ENCODE results near the gene ACOX2.

Gene ACOX2

DNA sequence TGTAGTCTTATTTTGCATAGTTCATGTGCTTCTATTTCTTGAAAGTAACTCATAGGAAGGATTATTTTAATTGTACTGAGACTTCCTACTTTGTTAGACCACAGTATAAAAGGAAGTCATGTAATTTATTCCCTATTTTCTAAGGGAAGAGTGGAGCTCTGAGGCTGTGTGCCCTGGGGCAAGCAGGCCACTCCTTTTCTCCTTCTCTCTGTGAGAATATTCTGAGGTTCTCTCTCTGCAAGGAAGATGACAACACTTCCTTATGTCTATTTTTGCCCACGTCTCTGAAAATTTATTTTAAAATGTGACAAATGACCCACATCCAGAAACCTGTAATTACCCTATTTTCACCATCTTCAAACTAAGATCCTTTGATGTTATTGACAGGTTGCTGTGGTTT lies 34.1 kb downstream of the ACOX2 start:
- DNase-seq (ENCODE audit: low spot score): no peak

DNA sequence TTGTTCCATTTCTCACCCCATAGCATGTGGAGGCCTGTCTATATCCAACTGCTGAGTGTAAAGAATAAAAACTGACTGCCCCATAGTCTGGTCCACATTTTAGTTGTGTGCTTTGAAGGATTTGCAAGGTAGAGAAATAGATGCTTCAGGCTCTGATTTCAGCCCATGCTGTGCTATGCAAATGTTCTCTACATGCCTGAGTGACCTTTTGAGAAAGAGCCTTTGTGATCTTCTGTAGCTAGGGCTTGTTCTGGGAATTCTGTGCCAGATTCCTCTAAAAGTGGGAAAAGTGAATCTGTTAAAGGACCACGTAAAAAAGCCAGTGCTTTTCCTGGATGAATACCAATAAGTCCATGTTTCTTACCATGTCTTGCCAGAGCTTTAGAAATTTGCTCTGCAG lies 39.9 kb downstream of the ACOX2 start:
- DNase-seq (ENCODE audit: low spot score): no peak

DNA sequence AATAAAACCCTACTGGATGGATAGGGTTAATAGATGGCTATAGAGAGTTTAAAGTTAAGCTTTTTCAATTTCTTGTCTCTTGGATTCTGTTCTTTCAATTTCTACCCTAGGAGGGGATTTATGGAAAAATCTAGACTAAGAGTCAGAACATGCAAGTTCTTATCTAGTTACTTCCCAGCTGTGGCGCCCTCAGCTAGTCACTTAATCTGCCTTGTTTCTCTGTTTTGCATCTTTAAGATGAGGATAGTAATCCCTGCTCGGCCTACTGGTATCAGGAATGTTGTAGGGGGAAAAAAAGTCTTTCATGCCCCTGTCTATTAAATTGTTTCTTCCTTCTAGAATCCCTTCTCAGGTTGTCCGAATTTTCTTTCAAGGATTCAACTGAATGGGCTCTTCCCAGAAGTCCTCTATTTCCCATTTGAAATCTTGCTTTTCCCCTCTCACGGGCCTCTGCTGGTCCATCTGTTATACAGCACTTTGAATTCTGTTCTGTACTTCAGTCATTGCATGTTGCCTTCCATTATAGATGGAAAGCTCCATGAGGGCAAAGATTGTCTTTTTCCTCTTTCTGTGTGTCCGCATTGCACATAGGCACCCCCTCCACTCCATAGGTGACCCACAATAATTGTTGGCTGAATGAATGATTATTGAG lies 40.7 kb downstream of the ACOX2 start:
- DNase-seq (ENCODE audit: low spot score): no peak

DNA sequence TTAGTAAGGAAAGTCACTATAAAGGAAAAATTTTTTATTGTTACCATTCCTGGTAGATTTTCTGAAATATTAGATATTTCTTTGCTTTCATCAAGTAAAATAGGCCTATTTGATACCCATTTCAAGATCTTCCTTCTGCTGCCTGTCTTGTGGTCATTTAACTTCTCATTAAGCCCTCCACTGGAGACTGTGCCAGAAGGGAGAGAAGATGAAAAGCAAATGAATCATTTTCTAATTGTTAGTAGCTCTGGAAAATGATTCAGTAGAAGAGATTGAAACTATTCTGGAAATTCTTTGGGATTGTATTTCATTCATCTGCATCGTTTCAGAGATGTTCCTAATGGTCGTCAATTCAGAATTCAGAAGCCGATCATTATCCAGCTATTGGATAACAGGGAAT lies 41.9 kb downstream of the ACOX2 start:
- DNase-seq (ENCODE audit: low spot score): no peak

DNA sequence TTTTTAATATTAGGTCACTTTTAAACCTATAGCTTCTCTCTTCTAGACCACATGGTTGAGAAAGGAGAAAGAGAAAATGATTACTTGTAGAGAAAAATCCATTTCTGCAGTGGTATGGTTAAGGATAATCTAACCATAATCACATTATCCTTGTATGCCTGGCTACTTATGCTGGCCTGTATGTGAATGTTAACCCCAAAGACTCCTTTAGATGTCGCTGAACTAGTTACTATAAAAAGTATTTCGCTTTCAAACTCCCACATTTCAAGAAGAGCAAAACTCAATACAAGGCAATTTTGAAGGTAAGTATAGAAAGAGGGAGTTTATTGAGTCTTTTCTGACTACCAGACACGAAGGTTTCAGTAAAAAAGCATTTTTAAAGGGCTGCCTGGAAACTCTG lies 42.9 kb downstream of the ACOX2 start:
- DNase-seq (ENCODE audit: low spot score): no peak

DNA sequence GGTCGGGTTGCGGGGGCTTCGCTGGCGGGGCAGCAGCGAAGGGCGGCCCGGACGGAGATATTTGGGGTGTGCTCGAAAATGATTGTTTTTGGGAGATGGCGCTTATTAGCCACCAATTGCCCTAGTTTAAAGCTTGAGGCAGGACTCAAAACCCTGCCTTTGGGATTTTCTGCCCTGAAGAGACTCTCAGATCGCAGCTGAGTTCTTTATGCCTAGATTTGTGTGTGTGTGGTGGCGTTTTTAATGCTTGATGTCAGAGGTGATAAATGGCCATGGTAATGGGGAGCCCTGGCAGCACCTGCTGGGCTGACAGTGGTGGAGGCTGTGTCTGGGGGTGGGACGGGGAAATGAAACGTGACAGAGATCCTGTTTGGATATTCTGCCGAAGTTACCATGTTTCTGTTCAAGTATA lies 44.5 kb downstream of the ACOX2 start:
- DNase-seq (ENCODE audit: low spot score): peak; percentile 25

DNA sequence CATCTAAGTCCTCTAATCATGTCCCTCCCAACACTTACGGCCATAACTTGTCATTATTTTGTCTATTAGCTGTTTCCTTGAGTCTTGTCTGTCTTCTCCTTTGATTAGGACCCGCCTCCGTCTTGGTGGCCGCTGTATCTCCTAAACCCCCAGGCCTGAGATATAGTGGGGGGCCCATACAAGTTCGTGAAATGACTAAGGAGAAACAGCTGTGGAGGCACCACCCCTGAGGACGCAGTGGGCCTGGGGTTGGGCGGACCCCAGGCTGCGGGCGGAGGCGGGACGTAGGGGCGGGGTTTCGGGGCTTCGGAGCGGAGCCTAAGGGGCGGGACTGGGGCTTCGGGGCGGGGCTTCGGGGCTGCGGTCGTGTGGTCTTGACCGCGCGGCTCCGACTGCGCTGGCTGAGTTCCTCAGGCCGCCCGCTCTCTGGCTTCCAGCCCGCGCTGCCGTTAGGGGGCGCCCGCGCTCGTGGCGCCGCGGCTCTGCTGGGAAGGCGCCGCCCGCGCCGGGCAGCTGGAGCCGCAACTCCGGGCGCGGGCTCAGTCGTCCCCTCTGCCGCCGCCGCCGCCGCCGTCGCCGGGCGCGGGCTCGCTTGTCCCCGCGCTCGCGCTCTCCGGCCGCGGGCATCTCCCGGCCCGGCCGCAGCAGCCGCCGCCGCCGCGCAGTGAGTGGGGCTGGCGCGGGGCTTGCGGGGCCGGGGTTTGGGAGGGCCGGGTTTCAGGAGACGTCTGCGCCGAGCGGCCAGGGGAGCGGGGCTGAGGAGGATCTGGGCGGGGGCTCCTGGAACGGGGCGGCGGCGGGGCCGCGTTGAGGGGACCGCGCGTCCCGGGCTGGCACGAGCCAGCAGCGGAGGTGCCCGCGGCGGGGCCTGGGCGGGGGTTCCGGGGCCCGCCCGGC lies 45.2 kb downstream of the ACOX2 start, which contains the start of gene KCTD6:
TSS of gene KCTD6 (plus strand) at position 591 of the 897 bp plus-strand sequence. CDS start 6,660 bp downstream, outside the sequence.
- peak; percentile 93 for DNase-seq (ENCODE audit: low spot score)

DNA sequence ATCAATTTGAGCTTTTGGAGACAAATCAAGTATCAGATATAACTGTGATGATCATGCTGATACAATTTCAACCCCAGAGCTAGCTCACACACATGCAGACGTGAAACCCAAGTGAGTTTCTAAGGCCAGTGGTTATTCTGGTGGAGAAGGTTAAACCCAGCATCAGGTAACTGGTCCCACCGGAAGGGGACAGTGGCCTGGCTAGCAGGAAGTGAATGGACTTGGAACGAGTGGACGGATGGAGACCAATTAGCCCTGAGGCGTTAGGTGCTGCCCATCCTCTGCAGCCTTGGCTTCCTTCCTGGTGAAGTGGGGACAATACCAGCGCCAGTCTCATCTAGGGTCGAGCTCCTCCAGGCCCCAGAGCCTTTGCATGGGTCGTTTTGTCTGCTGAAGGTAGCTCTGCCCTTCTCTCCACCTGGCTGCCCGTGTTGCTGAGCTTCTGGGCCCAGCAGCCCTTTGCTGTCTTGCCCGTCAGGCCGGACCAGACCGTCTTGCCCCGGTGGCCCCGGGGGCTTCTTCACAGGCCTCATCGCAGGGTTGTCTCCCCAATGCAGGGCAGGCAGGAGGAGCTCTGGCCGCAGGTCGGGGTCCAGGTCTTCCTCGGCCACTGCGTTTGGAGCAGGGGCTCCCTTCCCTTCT lies 46.0 kb downstream of the ACOX2 start:
- DNase-seq (ENCODE audit: low spot score): no peak

DNA sequence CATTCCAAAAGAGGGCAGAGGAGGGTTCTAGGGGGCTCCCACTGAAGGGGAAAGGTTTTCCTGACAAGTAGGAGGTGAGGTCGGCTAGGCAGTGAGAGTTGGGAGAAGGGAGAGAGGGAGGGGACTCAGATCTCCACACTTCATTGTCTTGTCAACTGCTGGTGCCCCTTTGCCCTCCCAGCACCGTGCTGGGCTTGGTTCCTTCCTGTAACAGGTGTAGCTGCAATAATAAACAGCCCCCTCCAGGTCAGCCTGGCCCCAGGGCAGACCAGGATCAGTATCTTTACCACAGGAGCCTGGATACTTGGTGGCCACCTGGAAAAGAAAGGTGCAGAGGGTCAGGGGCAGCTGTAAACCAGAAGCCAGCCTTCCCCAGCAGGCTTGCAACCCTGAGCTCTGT lies 48.0 kb downstream of the ACOX2 start:
- DNase-seq (ENCODE audit: low spot score): no peak

DNA sequence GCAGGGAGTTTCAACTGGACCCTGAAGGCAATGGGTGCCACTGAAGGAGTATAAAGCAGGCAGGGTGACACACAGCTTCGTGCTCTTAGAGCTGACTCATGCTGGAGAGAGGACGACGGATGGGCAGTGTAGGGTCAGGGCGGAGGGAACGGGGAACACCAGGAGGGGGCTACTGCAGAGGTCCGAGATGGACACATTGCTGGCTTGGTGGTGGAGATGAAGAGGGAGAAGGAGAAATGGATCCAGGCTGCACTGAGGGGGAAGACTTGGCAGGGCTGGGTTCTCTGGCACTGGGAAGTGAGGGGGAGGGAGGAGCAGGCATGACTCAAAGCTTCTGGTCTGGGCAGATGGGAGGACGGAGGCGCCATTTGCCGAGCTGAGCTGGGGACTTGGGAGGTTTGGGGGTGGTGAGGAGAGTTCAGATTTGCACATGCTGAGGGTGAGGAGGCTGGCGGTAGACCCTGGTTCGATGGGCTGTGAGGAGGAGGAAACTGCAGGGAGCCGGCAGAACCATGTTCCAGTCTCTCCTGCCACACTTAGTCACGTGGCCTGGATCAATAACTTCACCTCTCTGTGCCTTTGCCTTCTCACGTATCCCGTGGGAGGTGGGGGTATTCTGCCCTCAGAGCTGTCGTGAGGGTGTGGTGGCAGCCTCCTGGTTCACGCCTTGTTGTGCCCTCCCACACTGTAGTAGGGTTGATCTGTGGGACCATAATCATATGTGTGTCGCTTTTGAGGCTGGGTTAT lies 49.7 kb downstream of the ACOX2 start:
- no peak for DNase-seq (ENCODE audit: low spot score)

DNA sequence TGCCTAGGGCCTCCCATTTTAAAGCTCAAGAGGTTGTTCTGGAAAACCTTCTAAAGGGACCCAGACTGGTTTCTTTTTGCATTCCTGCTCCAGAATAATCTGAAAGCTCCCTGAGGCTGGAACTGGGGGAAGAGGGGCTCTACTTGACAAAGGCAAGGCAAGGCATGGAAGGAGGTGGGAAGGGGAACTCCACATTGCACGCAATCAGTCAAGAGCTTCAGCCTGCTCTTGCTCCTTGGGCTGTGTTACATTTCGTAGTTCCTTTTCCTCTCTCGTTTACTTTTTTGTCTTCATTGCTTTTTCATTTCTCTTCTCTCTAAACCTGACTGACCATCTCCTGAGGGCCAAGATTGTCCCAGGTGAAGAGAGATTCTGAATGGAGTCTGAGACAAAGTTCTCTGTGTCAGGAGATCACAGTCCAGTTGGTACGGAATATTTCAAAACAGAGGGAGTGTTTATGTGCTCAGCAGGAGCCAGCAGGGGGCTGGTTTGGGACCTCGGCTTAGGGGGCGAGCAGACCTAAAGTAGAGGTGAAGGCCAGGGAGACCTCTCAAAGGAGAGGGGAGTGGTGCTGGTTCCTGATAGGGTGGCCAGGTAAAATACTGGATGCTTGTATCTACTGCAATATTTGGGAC lies 51.1 kb downstream of the ACOX2 start:
- no peak for DNase-seq (ENCODE audit: low spot score)

DNA sequence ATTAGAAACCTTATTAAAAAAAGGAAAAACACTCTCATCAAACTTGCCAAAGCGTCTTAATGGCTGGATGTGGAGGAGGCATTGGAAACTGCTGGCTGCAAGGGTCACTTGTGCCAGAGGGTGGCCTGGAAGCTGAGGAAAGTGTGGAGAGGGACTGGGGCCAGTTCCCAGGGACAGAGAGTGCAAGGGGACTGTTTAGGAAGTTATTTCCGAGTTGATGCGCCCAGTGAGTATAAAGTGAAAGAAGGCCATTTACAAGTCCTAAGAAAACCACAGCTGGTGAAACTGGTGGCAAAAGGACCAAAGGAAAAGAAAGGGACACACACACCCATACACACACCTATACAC lies 52.3 kb downstream of the ACOX2 start:
- no peak for DNase-seq (ENCODE audit: low spot score)

DNA sequence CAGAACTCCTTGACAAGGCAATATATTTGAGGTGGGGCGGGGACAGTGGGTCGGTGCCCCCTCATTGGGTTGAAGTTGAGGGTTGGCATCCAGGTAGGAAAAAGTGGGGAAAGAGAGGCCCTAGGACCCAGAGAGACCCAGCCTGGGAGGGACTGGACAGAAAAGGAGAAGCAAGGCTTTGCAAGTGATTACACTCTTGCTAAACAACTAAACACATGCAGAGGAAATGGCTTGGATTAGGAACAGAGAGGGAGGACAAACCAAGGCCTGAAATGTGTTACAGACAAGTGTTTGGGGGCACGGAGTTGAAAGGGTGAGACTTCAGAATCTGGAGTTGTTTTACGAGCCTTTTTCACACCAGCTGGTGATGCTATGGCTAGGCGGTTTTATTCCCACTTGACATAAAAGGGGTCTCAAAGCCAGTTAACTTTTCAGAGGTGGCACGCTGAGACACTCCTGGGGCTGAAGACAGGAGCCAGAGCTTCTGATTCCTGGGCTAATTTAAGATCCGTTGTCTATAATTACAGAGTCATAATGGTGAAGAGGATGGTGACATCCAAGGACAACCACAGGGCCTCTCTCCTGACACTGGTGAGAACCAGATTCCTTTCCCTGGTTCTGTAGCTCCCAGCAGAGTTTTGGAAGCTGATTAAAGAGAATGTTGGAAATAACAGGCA lies 52.8 kb downstream of the ACOX2 start:
- DNase-seq (ENCODE audit: low spot score): no peak

DNA sequence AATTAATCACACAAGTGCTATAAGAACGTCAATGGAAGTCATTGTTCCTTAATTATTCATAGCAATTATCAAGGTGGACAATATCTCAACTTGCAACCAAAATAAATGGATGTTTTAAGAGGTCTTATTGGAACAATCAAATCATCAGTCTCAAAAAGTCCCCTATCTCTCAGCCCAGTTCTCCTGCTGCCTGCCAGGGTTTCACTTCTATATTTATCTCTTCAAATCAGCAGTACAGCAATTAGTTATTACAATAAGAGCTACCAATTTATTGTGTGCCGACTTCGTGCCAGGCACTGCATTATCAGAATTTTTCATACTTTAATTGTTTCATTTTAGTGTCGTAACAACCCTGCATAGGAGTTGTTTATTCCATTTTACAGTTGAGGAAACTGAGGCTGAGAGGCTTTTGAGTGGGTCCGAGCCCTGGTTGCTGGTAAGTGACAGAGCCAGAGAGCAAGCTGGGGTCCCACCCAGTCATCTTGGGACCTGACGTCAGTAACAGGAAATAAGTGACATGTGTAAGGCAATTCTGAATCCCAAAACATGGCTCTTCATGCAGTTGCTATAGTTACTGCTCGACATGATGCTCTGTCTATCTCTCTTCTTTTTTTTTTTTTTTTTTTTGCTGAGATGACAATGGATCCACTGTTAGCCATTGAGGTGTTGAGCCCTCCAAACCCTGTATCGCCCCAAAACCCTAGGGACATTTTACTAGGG lies 53.9 kb downstream of the ACOX2 start:
- peak; percentile 41 for DNase-seq (ENCODE audit: low spot score)

DNA sequence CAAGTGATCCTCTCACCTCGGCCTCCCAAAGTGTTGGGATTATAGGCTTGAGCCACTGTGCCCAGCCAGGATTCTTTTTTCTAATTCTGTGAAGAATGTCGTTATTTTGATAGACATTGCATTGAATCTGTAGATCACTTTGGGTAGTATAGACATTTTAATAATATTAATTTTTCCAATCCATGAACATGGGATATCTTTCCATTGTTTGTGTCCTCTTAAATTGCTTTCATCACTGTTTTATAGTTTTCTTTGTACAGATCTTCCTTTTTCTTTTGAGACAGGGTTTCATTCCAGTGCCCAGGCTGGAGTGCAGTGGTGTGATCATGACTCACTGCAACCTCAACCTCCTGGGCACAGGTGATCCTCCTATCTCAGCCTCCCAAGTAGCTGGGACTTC lies 56.7 kb downstream of the ACOX2 start:
- no peak for DNase-seq (ENCODE audit: low spot score)

DNA sequence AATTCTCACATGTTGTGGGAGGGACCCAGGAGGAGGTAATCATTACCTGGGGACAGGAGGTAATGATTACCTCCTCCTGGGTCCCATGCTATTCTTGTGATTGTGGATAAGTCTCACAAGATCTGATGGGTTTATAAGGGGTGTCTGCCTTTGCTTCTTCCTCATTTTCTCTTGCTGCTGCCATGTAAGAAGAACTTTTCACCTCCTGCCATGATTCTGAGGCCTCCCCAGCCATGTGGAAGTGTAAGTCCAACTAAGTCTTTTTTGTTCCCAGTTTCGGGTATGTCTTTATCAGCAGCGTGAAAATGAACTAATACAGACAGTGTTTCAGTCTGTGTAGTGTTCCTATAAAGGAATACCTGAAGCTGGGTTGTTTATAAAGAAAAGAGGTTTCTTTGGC lies 58.2 kb downstream of the ACOX2 start:
- no peak for DNase-seq (ENCODE audit: low spot score)

DNA sequence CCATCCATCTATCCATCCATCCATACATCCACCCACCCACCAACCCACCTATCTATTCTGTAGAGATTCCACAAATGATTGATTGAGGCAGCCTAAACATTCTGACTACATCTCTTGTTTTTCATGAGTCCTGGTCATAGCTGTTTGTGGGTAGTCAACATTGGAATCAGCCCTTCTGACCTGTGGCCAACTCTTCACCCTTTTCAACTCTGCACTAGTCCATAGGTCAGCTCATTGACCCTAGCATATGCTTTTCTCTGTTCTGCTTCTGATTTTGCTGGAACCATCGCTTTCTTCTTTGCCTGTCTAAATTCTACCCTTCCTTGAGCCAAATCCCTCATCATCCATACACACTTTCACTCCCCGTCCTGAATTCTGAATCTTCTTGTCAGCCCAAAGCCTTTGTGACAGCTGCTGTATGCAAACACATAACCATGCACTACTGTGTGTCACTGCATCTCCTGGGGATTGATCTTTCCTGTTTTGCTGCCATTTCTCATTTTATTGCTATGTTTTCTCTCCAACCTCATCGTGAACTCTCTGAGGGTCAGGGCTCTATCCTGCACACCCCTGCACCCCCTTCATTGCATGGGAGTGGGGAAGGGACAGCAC lies 61.9 kb downstream of the ACOX2 start:
- no peak for DNase-seq (ENCODE audit: low spot score)

DNA sequence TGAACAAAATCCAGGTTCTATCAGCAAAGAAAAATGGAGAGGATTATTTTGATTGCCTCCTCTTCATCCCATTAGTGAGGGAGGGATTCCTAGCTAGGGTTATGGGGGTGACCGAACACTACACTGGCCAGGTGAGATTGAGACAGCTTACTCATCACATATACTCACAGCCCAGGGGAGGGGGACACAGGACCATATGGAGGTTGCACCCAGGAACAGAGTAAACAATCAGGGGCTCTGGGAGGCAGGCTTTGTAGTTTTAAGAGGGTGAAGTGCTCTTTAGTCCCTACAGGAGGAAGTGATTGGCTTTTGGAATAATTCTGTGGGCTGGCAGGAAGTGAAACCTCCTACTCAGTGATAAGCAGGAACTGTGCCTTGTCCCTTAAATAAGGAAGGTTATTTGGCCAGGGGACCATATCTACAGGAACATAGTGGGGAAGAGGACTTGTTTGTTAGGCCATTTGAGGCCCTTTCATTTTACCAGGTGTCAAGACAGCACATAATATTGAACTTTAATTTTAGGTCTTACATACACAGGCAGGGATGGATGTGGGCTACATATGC lies 62.6 kb downstream of the ACOX2 start:
- DNase-seq (ENCODE audit: low spot score): no peak

DNA sequence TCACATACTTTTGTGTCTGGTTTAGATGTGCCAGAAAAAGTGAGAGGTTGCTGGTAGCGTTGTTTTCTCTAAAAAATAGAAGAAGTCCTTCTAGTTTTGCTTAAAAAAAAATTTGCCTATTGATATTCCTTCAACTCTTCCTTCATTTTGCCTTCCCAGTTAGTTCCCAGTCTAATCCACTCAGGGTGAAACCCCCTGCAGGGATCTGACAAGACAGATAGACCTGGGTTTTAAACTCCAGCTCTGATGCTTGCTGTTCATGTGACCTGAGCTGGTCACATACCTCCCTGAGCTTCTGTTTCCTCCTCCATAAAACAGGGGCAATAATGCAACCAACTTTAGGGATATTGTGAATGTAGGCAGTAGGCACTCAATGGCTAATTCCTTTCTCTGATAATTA lies 63.7 kb downstream of the ACOX2 start:
- no peak for DNase-seq (ENCODE audit: low spot score)
